ENCODE measurements around the gene BBS9.
"Not testable (repeated sequence)": the region's sequence is repeated elsewhere in the genome, so short reads cannot be mapped to it uniquely, and the experiment has no call there.

The BBS9 gene

GRCh38 chr7:33466203-33466602 lies 336.8 kb downstream of the BBS9 start:
- H3K27ac ChIP-seq: no peak overlapping the region
- DNase-seq (ENCODE audit: low read depth, low spot score): no peak

GRCh38 chr7:33471636-33472242 lies 342.4 kb downstream of the BBS9 start:
- no peak for DNase-seq (ENCODE audit: low read depth, low spot score)
- no peak overlapping the region for H3K27ac ChIP-seq

- no peak overlapping the region for H3K27ac ChIP-seq
- DNase-seq (ENCODE audit: low read depth, low spot score): no peak
These were observed 343.1 kb downstream of the BBS9 start for GRCh38 chr7:33472348-33473025.

GRCh38 chr7:33477719-33478480 lies 348.5 kb downstream of the BBS9 start:
- no peak overlapping the region for H3K27ac ChIP-seq
- no peak for DNase-seq (ENCODE audit: low read depth, low spot score)

GRCh38 chr7:33484476-33484875 lies 355.1 kb downstream of the BBS9 start:
- H3K27ac ChIP-seq; DNase-seq (ENCODE audit: low read depth, low spot score): not testable (repeated sequence)

GRCh38 chr7:33485747-33486493 lies 356.6 kb downstream of the BBS9 start:
- no peak overlapping the region for H3K27ac ChIP-seq
- no peak for DNase-seq (ENCODE audit: low read depth, low spot score)

GRCh38 chr7:33486633-33487032 lies 357.3 kb downstream of the BBS9 start:
- DNase-seq (ENCODE audit: low read depth, low spot score): no peak
- H3K27ac ChIP-seq: no peak overlapping the region

GRCh38 chr7:33487998-33488682 lies 358.8 kb downstream of the BBS9 start:
- DNase-seq (ENCODE audit: low read depth, low spot score): no peak
- no peak overlapping the region for H3K27ac ChIP-seq

GRCh38 chr7:33494474-33494873 lies 365.1 kb downstream of the BBS9 start:
- no peak for DNase-seq (ENCODE audit: low read depth, low spot score)
- H3K27ac ChIP-seq: no peak overlapping the region

GRCh38 chr7:33495207-33495606 lies 365.8 kb downstream of the BBS9 start:
- DNase-seq (ENCODE audit: low read depth, low spot score): no peak

GRCh38 chr7:33497051-33497450 lies 367.7 kb downstream of the BBS9 start:
- no peak for DNase-seq (ENCODE audit: low read depth, low spot score)

More at GRCh38 chr7:33495207-33495606, 365.8 kb downstream of the BBS9 start:
- H3K27ac ChIP-seq: no peak overlapping the region

GRCh38 chr7:33500703-33501701 lies 371.6 kb downstream of the BBS9 start:
- no peak for DNase-seq (ENCODE audit: low read depth, low spot score)
- no peak overlapping the region for H3K27ac ChIP-seq

More at GRCh38 chr7:33497051-33497450, 367.7 kb downstream of the BBS9 start:
- no peak overlapping the region for H3K27ac ChIP-seq

GRCh38 chr7:33503014-33503413 lies 373.6 kb downstream of the BBS9 start:
- DNase-seq (ENCODE audit: low read depth, low spot score): no peak

GRCh38 chr7:33503736-33504135 lies 374.4 kb downstream of the BBS9 start:
- DNase-seq (ENCODE audit: low read depth, low spot score): no peak

More at GRCh38 chr7:33503014-33503413, 373.6 kb downstream of the BBS9 start:
- H3K27ac ChIP-seq: no peak overlapping the region

GRCh38 chr7:33504266-33504665 lies 374.9 kb downstream of the BBS9 start:
- H3K27ac ChIP-seq: no peak overlapping the region
- no peak for DNase-seq (ENCODE audit: low read depth, low spot score)

More at GRCh38 chr7:33503736-33504135, 374.4 kb downstream of the BBS9 start:
- no peak overlapping the region for H3K27ac ChIP-seq

GRCh38 chr7:33509206-33509605 lies 379.8 kb downstream of the BBS9 start:
- no peak for DNase-seq (ENCODE audit: low read depth, low spot score)
- no peak overlapping the region for H3K27ac ChIP-seq

- no peak for DNase-seq (ENCODE audit: low read depth, low spot score)
These were observed 382.4 kb downstream of the BBS9 start for GRCh38 chr7:33511778-33512177.

GRCh38 chr7:33516568-33516967 lies 387.2 kb downstream of the BBS9 start:
- no peak overlapping the region for H3K27ac ChIP-seq

More at GRCh38 chr7:33511778-33512177, 382.4 kb downstream of the BBS9 start:
- H3K27ac ChIP-seq: no peak overlapping the region

GRCh38 chr7:33517191-33517590 lies 387.8 kb downstream of the BBS9 start:
- DNase-seq (ENCODE audit: low read depth, low spot score): no peak
- no peak overlapping the region for H3K27ac ChIP-seq

More at GRCh38 chr7:33516568-33516967, 387.2 kb downstream of the BBS9 start:
- DNase-seq (ENCODE audit: low read depth, low spot score): no peak
